IPS-15b (cell line): ENCODE results near the gene PRKAR1A.
"Not testable (repeated sequence)": the region's sequence is repeated elsewhere in the genome, so short reads cannot be mapped to it uniquely, and the experiment has no call there.

Source experiments
- H3K27me3 ChIP-seq: one replicate; pipeline ENCODE4 v1.6.1; 2013; ENCODE audit warnings: low read length; ENCODE audit not compliant: control insufficient read depth, insufficient read depth
- H3K36me3 ChIP-seq: one replicate; pipeline ENCODE4 v1.6.1; 2013; ENCODE audit warnings: low read length; ENCODE audit not compliant: control insufficient read depth, insufficient read depth
- H3K4me1 ChIP-seq: one replicate; pipeline ENCODE4 v1.6.1; 2013; ENCODE audit warnings: mild to moderate bottlenecking, low read length; ENCODE audit not compliant: control insufficient read depth, insufficient read depth
- H3K4me3 ChIP-seq: one replicate; pipeline ENCODE4 v1.5.1; 2013; ENCODE audit warnings: low read depth, low read length
- H3K9ac ChIP-seq: one replicate; pipeline ENCODE4 v1.6.1; 2013; ENCODE audit warnings: low read depth, mild to moderate bottlenecking, low read length
- H3K9me3 ChIP-seq: one replicate; pipeline ENCODE4 v1.6.1; 2013; ENCODE audit warnings: mild to moderate bottlenecking, low read length; ENCODE audit not compliant: control insufficient read depth, insufficient read depth

Gene PRKAR1A

DNA sequence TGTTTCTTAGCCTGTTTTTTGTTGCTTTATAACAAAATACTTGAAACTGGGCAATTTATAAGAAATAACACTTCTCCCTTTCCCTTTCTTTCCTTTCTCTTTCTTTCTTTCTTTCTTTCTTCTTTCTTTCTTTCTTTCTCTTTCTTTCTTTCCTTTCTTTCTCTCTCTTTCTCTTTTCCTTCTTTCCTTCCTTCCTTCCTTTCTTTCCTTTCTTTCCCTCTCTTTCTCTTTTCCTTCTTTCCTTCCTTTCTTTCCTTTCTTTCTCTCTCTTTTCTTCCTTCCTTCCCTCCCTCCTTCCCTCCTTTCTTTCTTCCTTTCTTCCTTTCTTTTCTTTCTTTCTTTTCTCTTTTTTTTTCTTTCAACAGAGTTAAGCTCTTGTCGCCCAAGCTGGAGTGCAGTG, 61.1 kb downstream of the PRKAR1A start:
- Histone ChIP-seq H3K4me1 (no peaks in the 10 kb centered on the region), H3K27me3 (no peaks in the 10 kb centered on the region), H3K4me3 (no peak overlapping the region), H3K36me3 (no peaks in the 10 kb centered on the region), H3K9ac (no peak overlapping the region), H3K9me3 (no peaks in the 10 kb centered on the region)

DNA sequence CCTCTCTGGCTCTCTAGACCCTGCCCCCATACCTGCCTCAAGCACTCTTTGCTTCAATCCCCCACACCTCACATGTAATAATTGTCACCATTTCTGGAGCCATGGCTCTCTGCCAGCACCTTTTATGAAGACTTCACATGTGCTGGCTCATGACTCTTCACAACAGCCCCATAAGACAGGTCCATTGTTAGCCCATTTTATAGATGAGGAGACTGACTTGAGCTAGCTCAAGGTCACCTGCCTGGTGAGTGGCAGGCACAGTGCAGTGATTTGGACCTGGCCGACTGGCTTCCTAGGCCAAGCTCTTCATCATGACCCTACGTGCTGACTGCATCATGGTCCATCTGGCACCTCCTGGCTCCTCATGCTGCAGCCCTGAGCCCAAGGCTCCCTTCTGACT, 63.9 kb downstream of the PRKAR1A start:
- Histone ChIP-seq H3K36me3 (peaks cover 3% of the 10 kb centered on the region), H3K9me3 (no peaks in the 10 kb centered on the region), H3K4me3 (no peak overlapping the region), H3K27me3 (no peaks in the 10 kb centered on the region), H3K9ac (no peak overlapping the region), H3K4me1 (no peaks in the 10 kb centered on the region)

DNA sequence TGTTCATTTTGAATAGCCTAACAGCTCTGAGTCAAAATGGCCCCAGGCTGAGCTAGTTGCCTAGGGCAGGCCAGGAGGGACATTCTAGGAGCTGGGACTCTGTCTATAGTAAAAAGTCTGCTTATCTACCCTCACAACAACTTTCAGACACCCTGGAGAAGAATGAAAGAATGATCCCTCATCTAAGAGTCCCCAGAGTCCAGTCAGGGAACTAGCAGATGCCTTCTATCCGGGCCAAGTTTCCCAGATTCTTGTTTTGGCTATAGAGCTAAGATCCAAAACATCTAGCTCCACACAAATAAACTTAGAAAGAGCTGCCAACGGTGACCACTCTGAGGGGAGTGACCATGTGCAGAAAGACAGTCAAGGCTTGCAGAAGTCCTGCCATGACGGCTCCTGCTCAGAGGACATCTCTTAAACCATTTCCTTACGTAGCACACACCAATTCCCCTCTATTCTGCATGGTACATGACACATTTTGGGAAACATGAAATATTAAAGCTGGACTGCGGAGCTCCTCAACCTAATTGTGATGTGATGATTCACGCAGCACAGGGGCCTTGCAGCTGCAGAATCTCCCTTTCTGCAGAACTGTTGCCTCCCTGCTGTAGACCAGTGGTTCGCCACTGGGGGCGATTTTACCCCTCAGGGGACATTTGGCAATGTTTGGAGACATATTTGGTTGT, 64.7 kb downstream of the PRKAR1A start:
- no peaks in the 10 kb centered on the region for H3K27me3 ChIP-seq
- H3K9ac ChIP-seq, result no peak overlapping the region
- peaks cover 3% of the 10 kb centered on the region for H3K36me3 ChIP-seq
- H3K4me3 ChIP-seq, result no peak overlapping the region
- H3K9me3 ChIP-seq, result no peaks in the 10 kb centered on the region
- no peaks in the 10 kb centered on the region for H3K4me1 ChIP-seq

DNA sequence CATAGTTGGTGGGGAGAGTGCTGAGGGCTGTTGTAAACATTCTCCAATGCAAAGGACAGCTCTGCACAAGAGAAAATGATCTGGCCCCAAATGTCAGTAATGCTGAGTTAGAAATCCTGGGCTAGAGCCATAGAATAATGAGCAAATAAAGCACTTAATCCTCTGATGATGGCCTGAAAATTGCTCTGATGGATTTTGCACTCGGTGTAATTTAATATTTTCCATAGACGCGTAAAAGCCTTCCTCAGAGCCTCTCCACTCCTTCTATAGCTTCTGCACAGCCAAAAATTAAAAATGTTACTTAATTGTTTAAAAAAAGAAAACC, 65.2 kb downstream of the PRKAR1A start:
- H3K36me3 ChIP-seq, result peaks cover 3% of the 10 kb centered on the region
- H3K9me3 ChIP-seq, result no peaks in the 10 kb centered on the region
- H3K27me3 ChIP-seq, result no peaks in the 10 kb centered on the region
- H3K4me3 ChIP-seq, result no peak overlapping the region
- no peak overlapping the region for H3K9ac ChIP-seq
- no peaks in the 10 kb centered on the region for H3K4me1 ChIP-seq

DNA sequence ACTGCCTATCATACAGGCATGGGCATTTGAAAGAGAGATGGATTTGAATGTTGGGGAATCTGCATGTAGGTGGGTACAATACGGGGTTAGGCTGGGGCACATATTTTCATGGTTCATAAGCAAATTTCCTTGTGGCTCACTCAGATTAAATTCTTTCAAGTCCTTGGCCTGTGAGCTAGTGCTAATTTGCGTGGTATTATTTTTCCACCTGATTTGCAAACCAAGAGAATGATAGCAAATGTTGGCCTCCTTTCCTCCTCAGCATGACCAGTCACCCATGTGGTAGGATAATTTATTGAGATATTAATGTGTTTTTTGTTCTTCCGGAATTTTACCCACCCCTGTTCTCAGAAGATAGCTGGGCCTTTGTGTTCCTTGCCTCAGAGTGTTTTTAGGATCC, 66.0 kb downstream of the PRKAR1A start:
- no peaks in the 10 kb centered on the region for H3K4me1 ChIP-seq
- no peak overlapping the region for H3K9ac ChIP-seq
- H3K9me3 ChIP-seq, result no peaks in the 10 kb centered on the region
- peaks cover 3% of the 10 kb centered on the region for H3K36me3 ChIP-seq
- no peaks in the 10 kb centered on the region for H3K27me3 ChIP-seq
- H3K4me3 ChIP-seq, result no peak overlapping the region

DNA sequence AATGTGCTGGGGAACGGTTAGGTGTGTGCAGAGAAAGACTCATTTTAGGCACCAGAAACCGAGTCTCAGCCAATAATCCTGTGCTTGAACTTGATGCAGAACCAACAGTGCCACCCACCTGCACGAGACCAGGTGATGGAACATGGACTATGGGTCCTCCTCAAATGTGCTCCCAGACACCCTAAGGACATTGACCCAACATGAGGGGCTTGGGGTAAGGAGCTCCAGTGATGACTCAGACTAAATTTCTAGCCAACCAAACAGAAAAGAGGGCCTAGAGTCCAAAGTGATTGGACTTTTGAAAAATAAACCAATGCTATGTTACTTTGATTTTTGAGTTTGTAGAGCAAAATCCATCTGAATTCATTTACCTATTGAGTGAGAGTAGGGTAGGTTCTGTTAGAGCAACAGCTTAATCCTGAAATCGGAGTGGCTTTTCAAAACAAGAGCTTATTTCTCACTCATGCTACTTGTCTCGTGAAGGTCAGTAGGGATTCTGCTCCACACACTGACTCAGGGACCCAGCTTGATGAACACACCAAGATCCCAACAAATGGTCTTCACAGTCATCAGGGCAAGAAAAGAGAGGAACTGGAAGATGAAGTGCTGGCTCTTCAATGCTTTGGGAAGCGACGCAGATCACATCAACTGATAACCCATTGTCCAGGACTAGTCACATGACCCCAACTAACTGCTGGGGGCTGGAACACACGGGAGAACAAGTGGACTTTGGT, 67.1 kb downstream of the PRKAR1A start:
- H3K27me3 ChIP-seq, result no peaks in the 10 kb centered on the region
- H3K4me3 ChIP-seq, result no peak overlapping the region
- H3K9me3 ChIP-seq, result no peaks in the 10 kb centered on the region
- H3K9ac ChIP-seq, result no peak overlapping the region
- H3K4me1 ChIP-seq, result no peaks in the 10 kb centered on the region
- H3K36me3 ChIP-seq, result peaks cover 3% of the 10 kb centered on the region

DNA sequence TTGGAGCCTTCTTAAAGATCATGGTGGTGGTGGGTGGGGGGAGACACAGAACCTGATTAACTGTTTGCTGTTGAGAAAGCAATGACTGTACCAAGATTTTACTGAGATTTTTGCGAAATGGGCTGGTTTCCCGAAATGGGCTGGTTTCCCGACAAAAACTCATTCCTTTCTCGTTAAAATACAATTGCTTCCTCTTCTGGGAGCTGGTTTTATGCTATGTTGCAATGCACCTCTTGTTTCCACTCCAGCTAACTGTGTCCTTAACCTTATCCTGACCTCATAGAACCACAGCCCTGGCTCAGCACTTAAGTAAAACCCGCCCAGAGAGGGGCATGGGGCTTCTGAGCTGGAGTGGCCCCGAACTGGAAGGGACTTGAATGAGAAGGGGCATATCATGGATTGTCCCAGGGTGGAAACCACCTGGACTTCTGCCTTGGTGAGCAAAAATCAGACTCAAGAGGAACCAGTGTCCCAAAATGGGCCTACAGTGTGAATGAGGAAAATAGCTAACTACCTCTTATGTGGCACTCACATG, 68.1 kb downstream of the PRKAR1A start:
- Histone ChIP-seq H3K9ac (no peak overlapping the region), H3K27me3 (no peaks in the 10 kb centered on the region), H3K4me1 (no peaks in the 10 kb centered on the region), H3K4me3 (no peak overlapping the region), H3K36me3 (peaks cover 3% of the 10 kb centered on the region), H3K9me3 (no peaks in the 10 kb centered on the region)

DNA sequence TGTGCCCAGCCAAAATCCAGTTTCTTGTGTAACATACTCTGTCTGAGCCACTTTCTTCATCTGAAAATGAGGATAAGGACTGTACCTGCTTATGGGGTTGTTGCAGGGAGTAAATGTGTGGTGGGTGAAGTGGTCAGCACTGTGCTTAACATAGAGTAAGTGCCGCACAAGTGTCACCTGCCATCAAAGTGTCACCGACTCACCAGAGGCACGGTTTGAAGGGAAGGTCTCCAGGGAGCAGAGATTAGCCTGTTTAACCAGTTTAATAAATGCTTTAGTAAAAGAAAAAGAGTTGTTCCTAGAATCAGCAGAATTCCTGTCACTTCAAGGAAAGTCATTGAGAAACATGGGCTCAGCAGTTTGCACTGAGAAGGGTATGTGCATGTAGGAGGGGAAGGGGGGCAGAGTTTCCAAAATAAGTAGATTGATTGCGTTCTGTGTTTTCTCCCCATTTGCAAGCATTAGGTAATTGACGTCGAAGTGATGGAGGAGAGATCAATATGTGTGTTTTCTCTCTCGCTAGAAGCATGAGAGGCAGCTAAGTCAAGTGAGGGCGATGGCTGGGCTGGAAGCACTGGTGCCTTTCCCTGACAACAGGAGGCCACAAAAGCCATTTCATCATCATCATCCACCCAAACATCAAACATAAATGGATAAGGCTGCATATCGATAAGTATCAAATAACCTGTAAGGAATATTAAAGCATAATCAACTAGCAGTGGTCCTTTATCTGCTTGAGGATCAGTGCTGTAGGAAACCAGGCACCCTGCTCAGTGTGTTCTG, 69.8 kb downstream of the PRKAR1A start:
- Histone ChIP-seq H3K27me3 (no peaks in the 10 kb centered on the region), H3K9ac (no peak overlapping the region), H3K4me3 (no peak overlapping the region), H3K4me1 (no peaks in the 10 kb centered on the region), H3K9me3 (no peaks in the 10 kb centered on the region), H3K36me3 (peaks cover 3% of the 10 kb centered on the region)

DNA sequence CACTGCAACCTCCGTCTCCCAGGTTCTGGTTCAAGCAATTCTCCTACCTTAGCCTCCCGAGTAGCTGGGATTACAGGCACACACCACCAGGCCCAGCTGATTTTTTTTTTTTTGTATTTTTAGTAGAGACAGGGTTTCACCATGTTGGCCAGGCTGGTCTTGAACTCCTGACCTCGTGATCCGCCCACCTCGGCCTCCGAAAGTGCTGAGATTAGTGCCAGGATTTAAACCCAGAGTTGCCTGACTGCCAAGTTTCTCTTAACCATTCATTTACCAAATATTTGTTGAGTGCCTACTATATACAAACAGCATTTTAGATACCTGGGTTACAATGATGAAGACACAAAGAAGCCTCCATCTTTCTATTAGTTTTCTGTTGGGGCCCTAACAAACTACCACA, 70.6 kb downstream of the PRKAR1A start:
- H3K36me3 ChIP-seq, H3K27me3 ChIP-seq, H3K4me1 ChIP-seq, H3K4me3 ChIP-seq, H3K9me3 ChIP-seq, H3K9ac ChIP-seq: not testable (repeated sequence)

DNA sequence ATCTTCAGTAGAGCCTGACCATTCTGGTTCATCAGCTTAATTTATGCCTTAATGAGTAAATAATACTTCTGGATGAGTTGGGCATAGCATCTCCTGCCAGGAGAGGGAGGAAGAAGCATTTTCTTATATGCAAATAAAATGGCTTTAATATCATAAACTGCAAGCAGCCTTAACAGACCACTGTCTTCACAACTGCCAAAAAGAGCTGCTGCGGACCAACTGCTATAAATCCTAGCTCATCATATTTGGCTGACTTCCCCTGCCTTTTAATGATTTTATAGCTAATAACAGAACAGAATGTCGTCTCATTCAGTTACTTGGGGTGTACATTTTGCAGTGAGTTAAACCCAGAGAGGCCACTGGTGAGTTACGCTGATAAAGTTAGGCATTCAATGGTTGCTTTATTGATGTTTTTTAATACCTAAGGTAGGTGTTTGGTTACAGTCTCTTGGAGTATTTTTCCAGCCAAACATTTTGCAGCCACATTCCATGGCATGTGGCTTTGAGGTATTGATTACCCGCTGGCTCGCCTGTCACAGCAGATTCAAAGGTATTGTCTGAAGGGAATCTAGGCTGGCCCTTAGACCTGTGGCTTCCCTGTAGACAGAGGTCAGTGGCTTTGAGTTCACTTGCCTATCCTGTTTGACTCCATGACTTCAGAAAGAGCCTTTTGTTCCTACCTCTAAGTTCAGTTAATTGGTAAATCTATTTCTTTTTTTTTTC, 72.5 kb downstream of the PRKAR1A start:
- Histone ChIP-seq H3K27me3 (no peaks in the 10 kb centered on the region), H3K9ac (no peak overlapping the region), H3K4me1 (no peaks in the 10 kb centered on the region), H3K36me3 (peaks cover 3% of the 10 kb centered on the region), H3K4me3 (no peak overlapping the region), H3K9me3 (no peaks in the 10 kb centered on the region)

DNA sequence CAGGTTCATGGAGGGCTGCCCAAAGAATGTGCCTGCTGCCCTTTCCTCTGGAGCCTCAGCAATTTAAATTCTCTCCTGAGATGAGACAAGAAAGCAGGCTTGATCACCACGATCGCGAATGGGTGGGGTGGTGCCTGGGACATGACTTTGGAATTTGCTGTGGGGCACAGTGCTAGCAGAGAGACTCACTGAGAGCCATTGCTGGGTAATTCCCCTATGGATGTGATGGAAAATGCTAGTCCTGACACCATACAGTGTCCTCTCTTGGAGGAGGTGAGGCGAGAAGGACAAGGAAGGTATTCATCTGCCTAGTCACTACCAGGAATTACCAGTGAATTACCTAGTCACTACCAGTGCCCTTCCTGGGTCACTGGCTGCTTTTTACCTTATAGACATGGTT, 73.4 kb downstream of the PRKAR1A start:
- Histone ChIP-seq H3K27me3 (no peaks in the 10 kb centered on the region), H3K9ac (no peak overlapping the region), H3K36me3 (no peaks in the 10 kb centered on the region), H3K4me1 (no peaks in the 10 kb centered on the region), H3K9me3 (no peaks in the 10 kb centered on the region), H3K4me3 (no peak overlapping the region)
